Right cardiac atrium (tissue), 5 donors: ENCODE data around the gene BMPR1B. TPM values are rescaled to one million over a fixed set of nuclear protein-coding genes. Genes with fewer than 3 reads are reported as not detected.

Experiments
- ATAC-seq, 2 donors: fragments of 200-7000 bp; cut with Tn5 transposase; one replicate each; pipeline versions ENCODE4 v1.8.0 to v1.9.1; 2020; ENCODE audit warnings: moderate library complexity in 2 of 2, mild to moderate bottlenecking in 1 of 2
- DNase-seq, 3 donors: peaks; one replicate each; pipeline ENCODE4 v3.0.0-alpha.2; 2020
- H3K27ac ChIP-seq: one replicate; pipeline ENCODE4 v1.5.1; 2013; ENCODE audit warnings: mild to moderate bottlenecking, low read length, control low read depth, moderate library complexity
- H3K27me3 ChIP-seq: one replicate; pipeline ENCODE4 v1.6.1; 2013; ENCODE audit not compliant: control insufficient read depth, insufficient read depth
- H3K4me1 ChIP-seq: one replicate; pipeline ENCODE4 v1.6.1; 2013; ENCODE audit warnings: low read length; ENCODE audit not compliant: control insufficient read depth, insufficient read depth
- H3K4me3 ChIP-seq: one replicate; pipeline ENCODE4 v1.5.1; 2013; ENCODE audit warnings: low read length, control low read depth
- H3K9me3 ChIP-seq: one replicate; pipeline ENCODE4 v1.6.1; 2013; ENCODE audit warnings: low read length; ENCODE audit not compliant: control insufficient read depth
- WGBS: extraction: QIAGEN DNeasy Blood & Tissue Kit; methylation state at CpG from one replicate; pipeline ENCODE4 v1.1.7; 2013; 5-methylcytosine and 5-hydroxymethylcytosine counted together
- intact Hi-C, 4 donors: fragments of 100-400 bp; cut with DNase I; formaldehyde crosslinking; loops; one replicate each; pipeline versions ENCODE4 v1.11.0 to v1.14.0; 2022 to 2023
- polyA plus RNA-seq: library from polyadenylated mRNA; stranded (reverse); fragments of 200-250 nt; gene quantifications from one replicate; pipeline ENCODE4 v1.2.3, GENCODE V29; 2013
- total RNA-seq, 4 donors: library from RNA; stranded (reverse); fragmentation: NEBNext Ultra II Directional; extraction: Animal tissue kit (Norgen Biotek cat#: 25700); gene quantifications; one replicate each; pipeline ENCODE4 v1.2.1, GENCODE V29; 2021
- donor health status: healthy with polysubstance abuse.
- donor health status: DM: no; HTN: yes; CAD: no.
- donor health status: DM: no; HTN: no; CAD: no.
- donor health status: DM: no; HTN: yes; CAD: no; lungs with severe emphysema.
- donor health status: DM: yes; HTN: yes; CAD: no.

Gene BMPR1B
- total and polyA plus RNA-seq, 5 donors: 0.20 to 1.5 (median 0.88) TPM

DNA sequence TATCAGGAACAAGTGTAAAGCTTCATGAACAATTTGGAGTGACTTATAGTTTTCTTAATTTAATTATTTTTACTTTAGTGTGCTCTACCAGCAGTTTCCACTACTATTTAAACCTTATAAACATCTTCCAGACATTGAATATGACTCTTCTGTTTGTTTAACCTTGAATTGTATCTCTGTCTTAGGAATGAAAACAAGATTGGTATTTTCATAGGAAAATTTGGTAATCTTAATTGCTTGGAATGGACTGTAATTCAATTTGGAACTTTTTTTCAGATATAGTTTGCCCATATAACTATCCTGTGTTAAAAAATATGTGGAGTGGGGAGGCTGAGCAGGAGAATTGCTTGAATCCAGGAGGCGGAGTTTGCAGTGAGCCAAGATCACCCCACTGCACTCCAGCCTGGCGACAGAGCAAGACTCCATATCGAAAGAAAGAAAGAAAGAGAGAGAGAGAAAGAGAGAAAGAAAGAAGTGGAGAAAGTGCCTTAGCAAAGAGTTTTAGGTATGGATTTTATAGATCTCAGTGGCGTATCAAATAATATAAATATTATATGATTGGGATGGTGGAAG, 242.4 kb downstream of the BMPR1B start:
- WGBS: 89% methylated on average over 4 of the region's 4 CpGs

DNA sequence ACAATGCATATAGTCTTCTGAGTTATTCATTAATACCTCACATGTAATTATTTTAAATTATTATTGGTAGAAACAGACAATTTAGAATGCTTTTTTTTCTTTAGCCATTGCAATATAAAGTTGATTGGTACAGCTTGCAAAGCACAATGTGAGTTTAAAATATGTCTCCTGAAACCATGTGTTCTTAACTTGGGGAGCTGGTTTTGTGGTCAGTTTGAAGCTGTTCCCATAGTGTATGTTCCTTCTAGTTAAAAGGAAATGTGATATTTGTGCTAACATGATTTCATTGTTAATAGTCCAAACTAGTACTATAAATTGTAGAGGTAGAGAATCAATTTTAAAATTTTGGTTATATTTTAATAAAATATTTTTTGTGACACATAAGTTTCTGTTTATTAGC, 247.2 kb downstream of the BMPR1B start:
- Histone ChIP-seq H3K4me3 (no peak overlapping the region), H3K4me1 (no peaks in the 10 kb centered on the region), H3K27me3 (no peaks in the 10 kb centered on the region), H3K27ac (no peak overlapping the region), H3K9me3 (no peaks in the 10 kb centered on the region)
- intact Hi-C loops: no loop called here
- DNase-seq (no peak), ATAC-seq (no peak)

More for the DNA sequence above, 242.4 kb downstream of the BMPR1B start:
- intact Hi-C loops: no loop called here
- ATAC-seq (no peak), DNase-seq (no peak)
- Histone ChIP-seq H3K27me3 (no peaks in the 10 kb centered on the region), H3K27ac (no peak overlapping the region), H3K4me3 (no peak overlapping the region), H3K4me1 (no peaks in the 10 kb centered on the region), H3K9me3 (no peaks in the 10 kb centered on the region)

DNA sequence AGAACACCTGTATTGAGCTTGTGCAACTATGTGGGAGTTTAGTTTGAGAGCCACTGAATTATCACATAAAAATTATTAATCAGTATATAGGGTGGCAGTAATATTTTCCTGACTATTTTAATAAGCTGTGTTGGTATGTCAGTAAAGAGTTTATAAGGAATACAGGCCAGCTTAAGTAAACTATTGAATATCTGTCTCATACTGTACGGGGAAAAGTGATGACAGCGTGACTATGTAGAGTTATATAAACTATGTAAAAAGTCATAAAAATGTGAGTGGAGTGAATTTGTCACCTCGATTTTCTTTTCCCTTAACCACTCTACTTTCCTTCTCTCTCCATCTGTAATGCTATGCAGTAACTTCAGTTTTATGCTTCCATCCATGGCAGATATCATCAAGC, 250.2 kb downstream of the BMPR1B start:
- Histone ChIP-seq H3K27ac (no peak overlapping the region), H3K27me3 (no peaks in the 10 kb centered on the region), H3K4me3 (no peak overlapping the region), H3K9me3 (no peaks in the 10 kb centered on the region), H3K4me1 (no peaks in the 10 kb centered on the region)
- DNase-seq (no peak), ATAC-seq (no peak)
- WGBS: 78% methylated on average over 3 of the region's 3 CpGs
- intact Hi-C loops: no loop called here

DNA sequence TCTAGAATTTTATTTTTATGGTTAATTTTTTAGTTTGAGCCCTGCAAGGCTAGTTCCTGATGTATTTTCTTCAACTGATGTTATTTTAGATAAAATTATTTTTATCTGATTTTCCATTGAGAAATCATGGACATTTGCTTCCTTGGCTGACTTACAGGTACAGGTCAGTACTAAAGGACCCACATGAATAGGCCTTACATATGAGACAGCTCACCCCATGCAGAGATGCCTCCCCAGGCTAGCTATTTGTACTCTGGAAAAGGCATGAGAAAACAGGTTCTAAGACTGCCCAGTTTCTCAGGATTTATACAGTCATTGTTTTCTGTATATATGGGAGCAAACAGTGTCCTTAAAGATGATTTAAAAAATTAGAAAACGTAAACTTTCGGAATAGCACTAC, 255.5 kb downstream of the BMPR1B start:
- ATAC-seq: no peak
- Histone ChIP-seq H3K4me3 (no peak overlapping the region), H3K4me1 (no peaks in the 10 kb centered on the region), H3K27me3 (no peaks in the 10 kb centered on the region), H3K9me3 (no peaks in the 10 kb centered on the region), H3K27ac (no peak overlapping the region)
- WGBS: 98% methylated on average over 2 of the region's 2 CpGs
- DNase-seq: no peak
- intact Hi-C loops: no loop called here

DNA sequence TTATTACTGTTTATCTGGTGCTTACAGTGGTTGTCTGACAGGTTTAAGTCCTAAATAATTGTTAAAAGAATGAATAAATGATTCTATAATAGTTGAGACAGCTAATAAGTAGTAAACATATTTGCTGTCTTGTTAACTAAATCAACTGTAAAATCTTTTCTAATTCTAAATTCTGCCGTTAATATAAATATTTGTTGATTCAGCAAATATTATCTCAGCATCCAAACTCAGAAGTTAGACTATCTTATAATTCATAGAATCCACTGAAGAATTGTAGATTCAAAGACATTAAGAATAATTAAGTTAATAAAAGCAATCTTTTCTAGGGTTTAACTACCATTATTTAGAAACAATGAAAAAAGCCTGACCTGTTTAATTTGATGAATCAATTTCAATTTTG, 256.3 kb downstream of the BMPR1B start:
- Histone ChIP-seq H3K27me3 (no peaks in the 10 kb centered on the region), H3K4me1 (no peaks in the 10 kb centered on the region), H3K4me3 (no peak overlapping the region), H3K27ac (no peak overlapping the region), H3K9me3 (no peaks in the 10 kb centered on the region)
- intact Hi-C loops: no loop called here
- 86% methylated on average over 1 of the region's 1 CpG for WGBS
- ATAC-seq (no peak), DNase-seq (no peak)

DNA sequence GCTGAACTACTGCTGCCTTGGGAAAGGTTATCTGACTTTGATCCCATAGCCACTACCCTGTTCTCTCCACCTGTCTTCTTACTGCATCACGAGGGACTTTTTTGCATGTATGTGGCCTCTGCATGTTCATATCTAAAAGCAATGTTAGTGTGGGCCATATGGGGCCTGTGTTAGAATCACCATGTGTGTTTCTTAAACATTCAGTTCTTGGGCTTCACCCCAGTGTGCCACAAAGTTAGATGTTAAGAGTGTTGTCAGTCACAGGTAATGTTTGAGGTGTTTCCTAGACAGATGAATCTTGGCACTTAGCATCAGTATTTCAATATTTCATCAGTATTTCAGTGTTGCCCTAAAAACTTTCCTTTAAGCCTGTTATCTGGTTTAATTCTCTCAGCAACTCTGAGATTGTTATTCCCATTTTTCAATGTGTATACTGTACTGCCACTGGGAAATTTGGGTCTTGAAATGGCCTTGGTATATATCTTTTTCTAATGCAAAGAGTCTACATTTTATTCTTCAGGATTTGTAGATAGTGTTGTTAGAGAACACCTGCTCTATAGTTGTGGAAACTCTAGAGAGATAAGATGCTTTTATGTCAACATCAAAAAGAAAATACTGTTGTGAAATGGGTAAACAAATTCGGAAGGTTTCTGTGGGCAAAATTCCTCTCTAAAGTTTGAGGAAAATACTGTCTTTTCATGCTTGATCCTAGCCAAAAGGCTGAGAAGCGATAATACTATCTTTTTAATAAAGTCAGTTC, 259.7 kb downstream of the BMPR1B start:
- no peak for ATAC-seq

DNA sequence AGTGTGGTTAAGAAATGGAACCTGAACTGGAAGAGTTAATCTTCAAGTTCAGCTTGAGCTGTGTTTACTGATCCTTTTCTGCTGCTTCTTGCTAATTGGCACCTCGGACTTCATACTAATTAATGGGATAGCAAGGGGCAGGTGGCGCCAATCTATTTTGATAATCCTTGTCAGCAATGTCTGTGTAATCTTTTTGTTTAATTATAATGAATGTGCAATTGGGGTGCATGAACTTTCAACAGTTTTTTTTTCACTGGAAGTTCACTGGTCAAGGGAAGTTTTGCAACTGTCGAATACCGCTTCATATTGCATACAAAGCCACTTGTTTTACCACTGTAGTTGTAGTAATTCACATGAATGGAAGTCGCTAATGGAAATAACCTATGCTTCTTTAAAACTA, 261.0 kb downstream of the BMPR1B start:
- ATAC-seq (no peak), DNase-seq (no peak)
- no peak overlapping the region for H3K27ac ChIP-seq
- H3K27me3 ChIP-seq: no peaks in the 10 kb centered on the region
- whole genome bisulfite sequencing: 43% methylated on average over 5 of the region's 5 CpGs
- H3K4me1 ChIP-seq: no peaks in the 10 kb centered on the region
- H3K9me3 ChIP-seq: no peaks in the 10 kb centered on the region
- intact Hi-C loops: no loop called here
- H3K4me3 ChIP-seq: no peak overlapping the region

More for the DNA sequence above, 259.7 kb downstream of the BMPR1B start:
- no peaks in the 10 kb centered on the region for H3K4me1 ChIP-seq
- WGBS: 67% methylated on average over 3 of the region's 3 CpGs
- no peak overlapping the region for H3K4me3 ChIP-seq
- no peak for DNase-seq
- no peaks in the 10 kb centered on the region for H3K9me3 ChIP-seq
- no peak overlapping the region for H3K27ac ChIP-seq
- H3K27me3 ChIP-seq: no peaks in the 10 kb centered on the region
- intact Hi-C loops: no loop called here

DNA sequence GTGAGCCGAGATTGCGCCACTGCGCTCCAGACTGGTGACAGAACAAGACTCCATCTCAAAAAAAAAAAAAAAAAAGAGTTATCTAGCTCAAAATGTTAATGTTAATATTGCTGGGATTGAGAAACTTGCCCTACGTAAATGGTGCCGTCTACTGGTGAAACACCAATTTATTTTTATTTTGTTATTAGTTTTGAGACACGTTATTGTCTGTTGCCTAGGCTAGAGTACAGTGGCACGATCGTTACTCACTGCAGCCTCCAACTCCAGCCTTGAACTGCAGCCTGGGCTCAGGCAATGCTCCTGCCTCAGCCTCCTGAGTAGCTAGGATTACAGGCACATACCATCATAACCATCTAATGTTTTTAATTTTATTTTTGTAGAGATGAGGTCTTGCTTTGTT, 262.8 kb downstream of the BMPR1B start:
- DNase-seq: no peak
- no peak overlapping the region for H3K4me3 ChIP-seq
- H3K4me1 ChIP-seq: no peaks in the 10 kb centered on the region
- WGBS: 93% methylated on average over 8 of the region's 8 CpGs
- no peak overlapping the region for H3K27ac ChIP-seq
- H3K9me3 ChIP-seq: no peaks in the 10 kb centered on the region
- intact Hi-C loops: no loop called here
- no peaks in the 10 kb centered on the region for H3K27me3 ChIP-seq
- no peak for ATAC-seq

DNA sequence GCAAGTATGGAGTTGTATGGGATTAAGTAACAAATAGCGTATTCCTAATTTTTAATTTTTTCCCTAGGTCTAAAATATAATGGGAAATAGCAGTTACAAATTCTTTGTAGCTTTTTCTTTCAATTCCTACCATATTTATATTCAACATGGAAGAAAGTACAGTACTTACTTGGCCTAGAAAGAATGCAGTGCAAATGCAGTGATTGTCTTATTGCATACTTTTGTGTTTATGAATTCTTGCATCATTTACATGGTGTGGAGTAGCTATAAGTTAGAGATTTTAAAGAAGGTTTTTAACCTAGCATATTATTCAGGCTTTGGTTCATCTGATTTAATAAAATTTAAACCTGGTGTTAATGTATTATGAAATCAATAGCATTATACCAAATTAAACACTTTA, 263.3 kb downstream of the BMPR1B start:
- intact Hi-C loops: no loop called here
- Histone ChIP-seq H3K9me3 (no peaks in the 10 kb centered on the region), H3K27me3 (no peaks in the 10 kb centered on the region), H3K27ac (no peak overlapping the region), H3K4me3 (no peak overlapping the region), H3K4me1 (no peaks in the 10 kb centered on the region)
- no peak for ATAC-seq
- DNase-seq: no peak
- WGBS: 97% methylated on average over 1 of the region's 1 CpG

DNA sequence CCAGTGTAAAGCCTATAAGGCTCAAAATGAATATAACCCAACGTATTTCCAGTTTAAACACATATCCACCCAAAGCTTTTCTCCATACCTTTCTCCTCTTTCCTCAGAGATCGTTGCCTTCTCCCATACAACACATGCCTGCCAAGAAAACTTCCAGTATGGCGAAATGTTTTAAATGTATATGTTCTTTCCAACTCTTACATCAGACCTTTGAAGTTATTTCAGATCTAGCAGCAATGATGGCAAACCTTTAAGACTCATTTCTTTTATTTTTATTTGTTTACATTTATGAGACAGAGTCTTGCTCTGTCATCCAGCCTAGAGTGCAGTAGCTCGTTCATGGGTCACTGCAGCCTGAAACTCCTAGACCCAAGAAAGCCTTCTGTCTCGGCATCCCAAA, 265.4 kb downstream of the BMPR1B start:
- H3K9me3 ChIP-seq: no peaks in the 10 kb centered on the region
- no peak for DNase-seq
- no peaks in the 10 kb centered on the region for H3K27me3 ChIP-seq
- no peak for ATAC-seq
- WGBS: 84% methylated on average over 5 of the region's 5 CpGs
- H3K27ac ChIP-seq: no peak overlapping the region
- no peak overlapping the region for H3K4me3 ChIP-seq
- no peaks in the 10 kb centered on the region for H3K4me1 ChIP-seq
- intact Hi-C loops: no loop called here

DNA sequence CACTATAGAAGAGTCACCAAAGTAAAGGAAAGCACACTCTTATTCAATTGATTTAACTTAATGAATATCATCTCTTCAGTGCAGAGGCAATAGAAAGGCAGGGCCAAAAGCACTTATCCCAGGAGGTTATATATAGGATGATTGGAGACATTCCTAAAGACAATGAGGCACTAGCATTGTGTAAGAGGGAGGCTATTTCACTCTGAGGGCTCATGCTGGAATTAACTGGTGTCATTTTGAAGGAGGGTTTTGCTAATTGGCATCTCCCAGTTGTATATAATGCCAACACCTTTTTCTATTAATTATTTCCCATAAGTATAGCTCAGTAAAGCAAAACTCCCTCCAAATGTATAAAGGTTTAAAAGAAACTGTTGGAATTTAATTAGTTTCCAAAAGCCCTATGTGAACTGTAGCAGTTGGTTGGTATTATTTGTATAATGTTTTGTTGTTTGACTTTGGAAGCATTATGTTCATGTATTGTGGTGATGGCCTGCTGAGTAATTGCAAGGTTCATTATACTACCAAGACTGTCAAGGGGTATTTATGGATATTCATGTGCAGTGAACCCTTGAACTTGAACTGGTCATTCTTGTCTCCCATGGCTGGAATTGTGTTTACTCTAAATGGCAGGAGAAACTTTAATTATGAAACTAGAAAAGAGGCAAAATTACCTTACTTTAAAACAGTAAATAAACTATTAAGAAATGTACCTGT, 270.3 kb downstream of the BMPR1B start:
- intact Hi-C loops: no loop called here
- DNase-seq (no peak), ATAC-seq (no peak)
- H3K27me3 ChIP-seq: no peaks in the 10 kb centered on the region
- H3K27ac ChIP-seq: no peak overlapping the region
- H3K9me3 ChIP-seq: no peaks in the 10 kb centered on the region
- no peak overlapping the region for H3K4me3 ChIP-seq
- no peaks in the 10 kb centered on the region for H3K4me1 ChIP-seq
